Measurements from ENCODE around the gene C6orf47.

The C6orf47 gene

GRCh38 chr6:31687321-31687720, 26.7 kb upstream of the C6orf47 start:
- no peak for DNase-seq

GRCh38 chr6:31686483-31686882, 25.9 kb upstream of the C6orf47 start:
- no peak for DNase-seq

- no peak for DNase-seq
These were observed 23.0 kb upstream of the C6orf47 start for GRCh38 chr6:31683591-31683990.

GRCh38 chr6:31681135-31681671, 20.6 kb upstream of the C6orf47 start:
- no peak for DNase-seq

GRCh38 chr6:31680226-31681134, 19.9 kb upstream of the C6orf47 start, which contains the start of gene LY6G5C:
TSS of gene LY6G5C (minus strand) at chr6:31681067. CDS start at chr6:31680373, 694 bp downstream.
- peak; percentile 88 for DNase-seq

- DNase-seq = no peak
These were observed 17.4 kb upstream of the C6orf47 start for GRCh38 chr6:31677955-31678354.

GRCh38 chr6:31676904-31677303, 16.3 kb upstream of the C6orf47 start:
- DNase-seq = no peak

- no peak for DNase-seq
These were observed 15.8 kb upstream of the C6orf47 start for GRCh38 chr6:31676322-31676903.

GRCh38 chr6:31669676-31670075, 9.1 kb upstream of the C6orf47 start, which contains the start of gene LY6G5B:
TSS of gene LY6G5B (plus strand) at chr6:31669976. CDS start at chr6:31670951, 975 bp downstream.
- no peak for DNase-seq

GRCh38 chr6:31666337-31666965, 5.9 kb upstream of the C6orf47 start:
- DNase-seq = no peak

- DNase-seq = peak; percentile 99
These were observed 5.1 kb upstream of the C6orf47 start, which contains the start of gene CSNK2B for GRCh38 chr6:31665501-31666336. TSS of gene CSNK2B (plus strand) at chr6:31666080. CDS start at chr6:31666832, 752 bp downstream.

GRCh38 chr6:31664790-31665500, 4.4 kb upstream of the C6orf47 start, which contains the start of gene GPANK1:
TSS of gene GPANK1 (minus strand) at chr6:31664997. CDS start at chr6:31664478, 519 bp downstream.
- peak; percentile 96 for DNase-seq

- DNase-seq = peak; percentile 61
These were observed 3.6 kb upstream of the C6orf47 start for GRCh38 chr6:31663961-31664789.

GRCh38 chr6:31663126-31663960, 2.8 kb upstream of the C6orf47 start:
- DNase-seq = no peak

GRCh38 chr6:31662124-31662723, 1.6 kb upstream of the C6orf47 start:
- DNase-seq = no peak

- no peak for DNase-seq
These were observed 915 bp upstream of the C6orf47 start for GRCh38 chr6:31661262-31662123.

- no peak for DNase-seq
These were observed 763 bp downstream of the C6orf47 start for GRCh38 chr6:31659649-31660380.
